Natural killer cell (primary cell): ENCODE data around the gene TEX54. TPM values are rescaled to one million over a fixed set of nuclear protein-coding genes. Genes with fewer than 3 reads are reported as not detected.

Experiments used
- ATAC-seq, 3 donors: fragments of 150-1000 bp in 2 of 3; fragments of 200-7000 bp in 1 of 3; cut with Tn5 transposase; 1 replicate in 1 of 3; 2 replicates in 2 of 3; pipeline ENCODE4 v1.10.0; 2021; ENCODE audit warnings: mild to moderate bottlenecking in 2 of 3, moderate library complexity in 2 of 3
- DNase-seq, 2 donors: peaks; one replicate each; pipeline versions ENCODE4 v3.0.0 to v3.0.0-alpha.2; 2013 to 2021; ENCODE audit warnings: mixed read lengths in 1 of 2
- H3K27ac ChIP-seq: one replicate; pipeline ENCODE4 v1.5.1; 2013; ENCODE audit warnings: mild to moderate bottlenecking, low read length
- H3K27me3 ChIP-seq: one replicate; pipeline ENCODE4 v1.6.1; 2013; ENCODE audit warnings: low read length; ENCODE audit not compliant: control insufficient read depth, insufficient read depth
- H3K36me3 ChIP-seq: one replicate; pipeline ENCODE4 v1.6.1; 2013; ENCODE audit warnings: low read length; ENCODE audit not compliant: control insufficient read depth, insufficient read depth
- H3K4me1 ChIP-seq: one replicate; pipeline ENCODE4 v1.6.1; 2013; ENCODE audit warnings: low read length; ENCODE audit not compliant: control insufficient read depth, insufficient read depth
- H3K4me3 ChIP-seq: one replicate; pipeline ENCODE4 v1.5.1; 2013; ENCODE audit warnings: low read length
- H3K9me3 ChIP-seq: one replicate; pipeline ENCODE4 v1.6.1; 2013; ENCODE audit warnings: low read length; ENCODE audit not compliant: control insufficient read depth, insufficient read depth
- H3K27ac Mint-ChIP-seq, 2 donors: one replicate each; pipeline ENCODE4 v1.8.0; 2022; ENCODE audit warnings: mild to moderate bottlenecking in 2 of 2, mixed read lengths in 2 of 2, moderate library complexity in 1 of 2
- H3K27me3 Mint-ChIP-seq, 2 donors: one replicate each; pipeline ENCODE4 v1.8.0; 2022; ENCODE audit warnings: low read depth in 2 of 2, mixed read lengths in 2 of 2
- H3K36me3 Mint-ChIP-seq: one replicate; pipeline ENCODE4 v1.8.0; 2022; ENCODE audit warnings: mixed read lengths
- H3K4me1 Mint-ChIP-seq, 2 donors: one replicate each; pipeline ENCODE4 v1.8.0; 2022; ENCODE audit warnings: mixed read lengths in 2 of 2
- H3K4me3 Mint-ChIP-seq: one replicate; pipeline ENCODE4 v1.8.0; 2022; ENCODE audit warnings: mild to moderate bottlenecking, moderate library complexity, mixed read lengths
- H3K9me3 Mint-ChIP-seq, 2 donors: one replicate each; pipeline ENCODE4 v1.8.0; 2022; ENCODE audit warnings: mixed read lengths in 2 of 2
- CTCF ChIP-seq: fragments of 200-600 bp; IDR thresholded peaks from one replicate; pipeline ENCODE4 v1.8.0; 2022; ENCODE audit warnings: antibody characterized with exemption
- WGBS: methylation state at CpG from one replicate; pipeline ENCODE4 v1.1.7; 2013; ENCODE audit warnings: missing lambda C conversion rate; ENCODE audit not compliant: insufficient coverage; 5-methylcytosine and 5-hydroxymethylcytosine counted together
- intact Hi-C: fragments of 100-400 bp; cut with micrococcal nuclease; formaldehyde crosslinking; loops from one replicate; pipeline ENCODE4 v1.14.2; 2022
- total RNA-seq, 4 donors: library from RNA; stranded (reverse); fragments of 120-200 nt in 1 of 4; gene quantifications; one replicate each; pipeline versions ENCODE4 v1.2.3 to v1.2.4, GENCODE V29; 2013 to 2022

Gene TEX54
- not detected for total RNA-seq
- 0.47 TPM for total RNA-seq (2013)

GRCh38 chr11:62832336-62833234 is at the start of gene TEX54:
TEX54 (minus strand) TSS chr11:62832841.
- Histone ChIP-seq H3K4me1 (peaks cover 22% of the 10 kb centered on the region), H3K27me3 (no peaks in the 10 kb centered on the region), H3K36me3 (peaks cover 37% of the 10 kb centered on the region), H3K27ac (peak within 1 kb of the TSS; percentile 93), H3K9me3 (no peaks in the 10 kb centered on the region), H3K4me3 (peak within 1 kb of the TSS; percentile 87)
- ATAC-seq: peak in 2 of 3 donors; percentile 1
- H3K27me3 Mint-ChIP-seq: no peaks in the 10 kb centered on the region
- peak within 1 kb of the TSS; percentile 99 to 100 for H3K27ac Mint-ChIP-seq
- no peak for DNase-seq
- no peak for TF ChIP-seq CTCF
- H3K36me3 Mint-ChIP-seq: no peaks in the 10 kb centered on the region
- H3K4me1 Mint-ChIP-seq: peaks cover 26 to 42% of the 10 kb centered on the region in 2 donors
- intact Hi-C loops: loop anchor here (1.0 to 2.0 kb wide), 2 partner anchors 27 to 106 kb away; partner anchors contain the start of genes HNRNPUL2 and NXF1
- WGBS: 26% methylated on average over 40 of the region's 40 CpGs
- H3K4me3 Mint-ChIP-seq: peak within 1 kb of the TSS; percentile 97
- no peaks in the 10 kb centered on the region for H3K9me3 Mint-ChIP-seq

GRCh38 chr11:62882431-62882749 is 49.7 kb upstream of the TEX54 start:
- peak overlapping the region; percentile 100 for H3K4me3 Mint-ChIP-seq
- no peaks in the 10 kb centered on the region for H3K9me3 Mint-ChIP-seq
- H3K4me3 ChIP-seq: peak overlapping the region; percentile 100
- H3K36me3 ChIP-seq: peaks cover 46% of the 10 kb centered on the region
- intact Hi-C loops: loop anchor here (5.0 kb wide), 1 partner anchor 290 kb away; the partner anchor contains the start of gene TUT1
- peak overlapping the region; percentile 90 for H3K27ac ChIP-seq
- 62% methylated on average over 6 of the region's 6 CpGs for WGBS
- H3K36me3 Mint-ChIP-seq: peaks cover 28% of the 10 kb centered on the region
- no peak for TF ChIP-seq CTCF
- H3K27me3 ChIP-seq: no peaks in the 10 kb centered on the region
- DNase-seq (no peak), ATAC-seq (no peak)
- H3K4me1 ChIP-seq: peaks cover 36% of the 10 kb centered on the region
- peak overlapping the region; percentile 99 for H3K27ac Mint-ChIP-seq
- H3K27me3 Mint-ChIP-seq: no peaks in the 10 kb centered on the region
- H3K9me3 ChIP-seq: no peaks in the 10 kb centered on the region
- peaks cover 41 to 56% of the 10 kb centered on the region in 2 donors for H3K4me1 Mint-ChIP-seq

- peak; percentile 66 to 84 (median 73) for ATAC-seq
- peak overlapping the region; percentile 99 for H3K27ac Mint-ChIP-seq
- no peaks in the 10 kb centered on the region for H3K27me3 Mint-ChIP-seq
- no peak for TF ChIP-seq CTCF
- peaks cover 41% of the 10 kb centered on the region for H3K36me3 ChIP-seq
- peak overlapping the region; percentile 90 for H3K27ac ChIP-seq
- no peaks in the 10 kb centered on the region for H3K27me3 ChIP-seq
- H3K4me3 ChIP-seq: peak overlapping the region; percentile 100
- H3K9me3 Mint-ChIP-seq: no peaks in the 10 kb centered on the region
- H3K4me1 Mint-ChIP-seq: peaks cover 41 to 56% of the 10 kb centered on the region in 2 donors
- peak overlapping the region; percentile 100 for H3K4me3 Mint-ChIP-seq
- 10% methylated on average over 18 of the region's 21 CpGs for WGBS
- intact Hi-C loops: loop anchor here (1.0 to 5.0 kb wide), 6 partner anchors 19 to 326 kb away; partner anchors contain the start of genes TMEM179B, TTC9C and TUT1
- DNase-seq: peak; percentile 94 to 95
- H3K36me3 Mint-ChIP-seq: peaks cover 28% of the 10 kb centered on the region
- no peaks in the 10 kb centered on the region for H3K9me3 ChIP-seq
- H3K4me1 ChIP-seq: peaks cover 36% of the 10 kb centered on the region
These were observed 49.2 kb upstream of the TEX54 start for GRCh38 chr11:62881579-62882430.
